GM21528 (cell line): Measurements from ENCODE around the gene PANK4.
"Not testable (repeated sequence)": the region's sequence is repeated elsewhere in the genome, so short reads cannot be mapped to it uniquely, and the experiment has no call there.

Source experiments
- ATAC-seq: cut with Tn5 transposase; IDR thresholded peaks from one replicate; pipeline ENCODE4 v1.9.1; 2021; ENCODE audit warnings: mild to moderate bottlenecking, moderate library complexity; ENCODE audit not compliant: unreplicated experiment, low FRiP score

PANK4 gene

GRCh38 chr1:2525920-2526823 lies at the start of gene PANK4:
PANK4 (minus strand) TSS chr1:2526596; CDS start chr1:2526587, 9 bp downstream.
- ATAC-seq: peak; percentile 79

- no peak for ATAC-seq
These were observed 48.0 kb upstream of the PANK4 start for GRCh38 chr1:2574350-2574749.

DNA sequence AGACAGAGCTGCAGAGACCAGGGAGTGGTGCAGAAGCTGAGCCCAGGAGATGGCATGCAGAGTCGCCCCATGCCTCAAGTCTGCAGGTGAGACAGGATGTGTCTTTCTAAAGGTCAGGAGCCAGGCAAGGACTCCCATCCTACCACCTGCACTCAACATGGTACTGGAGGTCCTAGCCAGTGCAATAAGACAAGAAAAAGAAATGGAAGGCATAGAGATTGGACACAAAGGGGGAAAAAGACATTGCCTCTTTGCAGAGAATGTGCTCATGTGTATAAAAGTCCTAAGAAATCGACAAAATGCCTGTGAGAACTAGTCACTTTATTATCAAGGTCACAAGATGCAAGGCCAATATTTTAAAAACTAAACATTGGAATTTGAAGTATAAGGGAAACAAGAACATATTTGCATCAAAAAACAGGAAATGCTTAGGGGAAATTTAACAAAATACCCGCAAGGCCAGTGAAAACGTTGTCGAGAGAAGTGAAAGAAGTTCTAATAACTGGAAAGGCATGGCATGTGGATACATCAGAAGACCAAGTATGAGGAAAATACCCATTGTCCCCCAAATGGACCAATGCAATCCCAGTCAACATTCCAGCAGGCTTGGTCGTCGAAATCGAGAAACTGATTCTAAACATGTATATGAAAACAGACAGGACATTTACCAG lies 47.0 kb upstream of the PANK4 start:
- ATAC-seq: no peak

- ATAC-seq: no peak
These were observed 45.0 kb upstream of the PANK4 start for GRCh38 chr1:2571348-2571747.

DNA sequence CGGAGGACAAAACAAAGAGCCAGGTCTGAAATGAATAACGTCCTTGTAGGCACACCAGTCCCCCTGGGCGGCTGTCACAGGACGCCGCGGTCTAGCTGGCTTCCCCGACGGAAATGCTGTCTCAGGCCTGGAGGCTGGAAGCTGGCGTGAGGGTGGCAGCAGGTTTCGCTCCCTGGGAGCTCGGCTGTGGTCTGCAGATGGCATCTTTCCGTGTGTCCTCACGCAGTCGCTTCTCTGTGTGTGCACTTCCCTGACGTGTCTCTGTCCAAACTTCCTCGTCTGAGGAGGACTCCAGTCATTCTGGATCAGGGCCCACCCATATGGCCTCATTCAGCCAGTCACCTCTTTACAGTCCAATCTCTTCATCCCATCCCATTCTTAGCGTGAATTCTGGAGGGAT lies 43.9 kb upstream of the PANK4 start:
- no peak for ATAC-seq

DNA sequence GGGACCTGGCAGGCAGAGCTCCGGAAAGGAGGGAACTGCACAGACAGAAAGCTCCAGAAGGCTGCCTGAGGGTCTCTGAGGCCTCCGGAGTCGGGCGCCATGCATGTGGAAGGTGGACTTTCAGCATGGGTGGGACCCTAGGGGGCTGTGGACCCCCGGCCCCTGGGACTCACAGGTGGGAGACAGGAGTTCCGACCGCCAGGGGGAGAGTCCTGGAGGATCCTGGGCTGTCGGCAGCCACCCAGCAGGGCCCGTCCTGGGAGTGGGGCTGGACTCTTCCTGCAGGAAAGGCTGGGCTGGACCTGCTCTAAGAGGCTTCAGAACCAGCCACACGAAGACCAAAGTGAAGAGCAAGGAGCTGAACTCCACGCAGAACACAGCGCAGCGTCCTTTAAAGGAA lies 43.3 kb upstream of the PANK4 start:
- ATAC-seq: not testable (repeated sequence)

DNA sequence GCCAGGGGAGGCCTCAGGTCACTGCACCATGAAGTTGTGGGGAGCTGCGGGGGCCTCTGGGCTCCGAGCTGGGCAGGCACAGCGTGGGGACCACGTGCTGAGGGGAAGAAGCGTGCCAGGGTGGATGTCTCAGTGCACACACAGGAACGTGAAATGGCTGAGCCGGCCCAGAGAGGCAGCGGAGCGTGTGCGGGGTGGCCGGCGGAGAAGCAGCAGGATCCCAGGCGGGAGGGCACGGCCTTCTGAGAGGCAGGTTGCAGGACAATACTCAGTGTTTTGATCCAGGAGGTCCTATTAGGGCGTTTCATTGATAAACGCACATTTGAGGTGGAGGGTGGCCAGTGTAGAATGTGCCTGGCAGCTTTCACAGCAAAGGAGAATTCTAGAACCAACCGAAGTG lies 42.7 kb upstream of the PANK4 start:
- ATAC-seq: no peak

GRCh38 chr1:2568187-2568816 lies 41.9 kb upstream of the PANK4 start:
- not testable (repeated sequence) for ATAC-seq

DNA sequence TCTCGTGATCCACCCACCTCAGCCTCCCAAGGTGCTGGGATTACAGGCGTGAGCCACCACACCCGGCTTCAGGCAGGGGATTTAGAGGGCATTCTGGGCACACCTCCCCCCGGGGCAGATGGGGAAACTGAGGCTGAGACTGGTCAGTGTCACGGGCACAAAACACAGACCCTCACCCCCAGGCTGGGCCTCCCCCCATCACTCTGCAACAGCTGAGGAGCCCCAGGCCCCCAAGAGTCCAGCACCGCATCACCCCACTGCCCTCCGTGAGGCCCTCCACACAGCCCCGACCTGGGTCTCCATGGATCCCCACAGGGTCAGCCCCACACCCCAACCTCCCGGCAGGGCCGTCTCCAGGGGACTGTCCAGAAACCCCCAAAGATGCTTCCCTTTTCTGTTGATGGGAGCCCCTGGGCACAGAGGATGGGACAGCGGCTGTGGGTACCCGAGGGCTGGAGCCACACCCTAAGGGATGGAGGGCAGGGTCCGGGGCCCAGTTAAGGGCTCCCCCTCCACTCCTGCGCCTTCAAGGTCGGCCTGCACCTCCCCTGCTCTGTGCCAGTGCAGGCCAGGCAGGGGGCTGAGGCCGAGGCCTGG lies 40.8 kb upstream of the PANK4 start:
- no peak for ATAC-seq

DNA sequence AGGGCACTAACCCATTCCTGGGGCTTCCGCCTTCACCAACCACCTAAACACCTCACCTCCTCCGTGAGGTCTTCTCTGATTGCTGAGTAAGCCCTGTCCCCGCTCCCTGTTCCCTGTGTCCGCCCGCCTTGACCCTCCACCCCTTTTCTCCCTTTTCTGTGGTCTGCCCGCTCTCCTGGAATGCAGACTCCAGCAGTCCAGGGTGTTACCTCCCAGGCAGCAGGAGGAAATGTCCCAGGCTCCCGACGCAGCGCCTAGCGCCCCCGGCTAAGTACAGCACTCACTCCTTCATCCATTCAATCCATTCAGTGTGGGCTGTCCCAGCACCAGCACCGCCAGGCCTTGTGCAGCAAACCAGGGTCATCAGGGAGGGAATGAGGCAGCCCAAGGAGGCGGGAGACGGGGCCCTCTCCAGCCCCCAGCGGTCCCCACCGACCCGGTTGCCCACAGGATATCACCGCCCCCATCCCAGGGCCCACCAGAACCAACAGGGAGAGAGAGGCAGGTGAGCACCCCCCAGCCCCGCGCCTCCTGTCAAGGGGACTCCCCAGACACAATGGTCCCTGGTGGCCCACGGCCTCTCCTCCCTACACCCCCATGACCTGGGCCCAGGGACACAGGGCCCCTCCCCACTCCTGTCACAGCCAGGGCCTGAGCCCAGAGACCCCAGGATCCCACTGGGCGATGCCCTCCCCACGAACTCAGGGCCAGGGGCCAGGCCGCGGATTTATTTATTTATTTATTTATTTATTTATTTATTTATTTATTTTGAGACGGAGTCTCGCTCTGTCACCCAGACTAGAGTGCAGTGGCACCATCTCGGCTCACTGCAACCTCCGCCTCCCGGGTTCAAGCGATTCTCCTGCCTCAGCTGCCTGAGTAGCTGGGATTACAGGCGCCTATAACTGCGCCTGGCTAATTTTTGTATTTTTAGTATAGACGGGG lies 40.0 kb upstream of the PANK4 start:
- ATAC-seq: no peak

DNA sequence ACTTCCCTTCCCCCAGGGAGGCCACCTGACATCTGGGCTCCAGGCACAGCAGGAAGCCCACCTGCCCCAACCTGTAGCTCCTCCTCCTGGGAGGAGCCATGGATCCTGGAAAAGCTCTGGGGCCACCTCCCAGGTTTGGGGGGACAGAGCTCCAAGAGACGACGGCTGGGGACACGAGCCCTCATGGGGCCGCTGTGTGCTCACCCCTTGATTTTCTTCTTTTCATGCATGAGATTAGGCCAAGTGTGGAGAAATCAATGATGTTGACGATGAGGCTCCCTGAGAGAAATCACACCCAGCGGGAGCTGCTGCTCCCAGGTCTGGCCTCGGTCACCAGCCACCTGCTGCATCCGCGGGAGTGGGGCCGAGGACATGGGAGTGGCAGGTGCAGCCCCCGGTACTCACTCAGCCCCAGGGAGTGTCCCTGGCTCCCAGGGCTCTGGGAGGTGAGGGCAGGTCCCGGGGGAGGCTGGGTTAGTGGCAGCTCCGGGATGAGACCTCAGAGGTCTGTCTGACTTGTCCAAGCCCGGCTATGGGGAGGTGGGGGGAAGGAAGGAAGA lies 38.5 kb upstream of the PANK4 start:
- no peak for ATAC-seq

DNA sequence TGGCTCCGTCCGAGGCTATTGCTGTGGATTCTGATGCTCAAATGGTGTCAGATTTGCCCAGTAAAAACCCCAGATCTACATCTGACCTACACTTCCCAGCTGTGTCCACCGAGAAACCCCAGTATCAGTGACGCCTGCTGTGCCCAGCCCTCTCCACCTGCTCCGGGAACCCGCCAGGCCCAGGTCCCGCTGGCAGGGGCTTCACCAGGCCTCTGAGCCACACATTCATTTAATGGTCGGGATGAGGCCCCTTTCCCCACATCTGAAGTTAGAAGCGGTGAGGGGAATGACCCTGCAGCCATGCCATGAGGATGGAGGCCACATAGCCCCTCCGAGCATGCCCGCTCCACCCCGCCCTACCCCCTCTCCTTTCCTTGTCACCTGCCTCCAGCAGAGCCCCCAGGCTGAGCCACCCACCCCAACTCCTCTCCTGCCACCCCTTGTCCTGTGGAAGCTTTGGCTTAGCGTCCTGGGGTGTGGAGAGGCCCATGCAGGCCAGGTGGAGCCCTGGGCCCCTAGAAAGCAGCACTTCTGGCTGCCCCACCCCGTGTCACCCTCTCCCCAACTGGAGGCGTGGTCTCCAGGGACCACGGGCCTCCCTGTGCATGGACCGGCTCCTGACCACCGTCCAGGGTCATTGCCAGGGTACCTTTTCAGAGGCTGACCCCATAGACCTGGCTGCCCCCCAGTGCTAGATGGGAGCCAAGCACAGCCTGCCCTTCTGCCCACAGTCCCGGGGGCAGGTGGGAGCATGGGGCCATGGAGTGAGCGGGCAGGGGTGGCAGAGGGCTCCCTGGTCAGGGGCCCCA lies 37.8 kb upstream of the PANK4 start:
- no peak for ATAC-seq

- no peak for ATAC-seq
These were observed 36.8 kb upstream of the PANK4 start for GRCh38 chr1:2563205-2563604.

DNA sequence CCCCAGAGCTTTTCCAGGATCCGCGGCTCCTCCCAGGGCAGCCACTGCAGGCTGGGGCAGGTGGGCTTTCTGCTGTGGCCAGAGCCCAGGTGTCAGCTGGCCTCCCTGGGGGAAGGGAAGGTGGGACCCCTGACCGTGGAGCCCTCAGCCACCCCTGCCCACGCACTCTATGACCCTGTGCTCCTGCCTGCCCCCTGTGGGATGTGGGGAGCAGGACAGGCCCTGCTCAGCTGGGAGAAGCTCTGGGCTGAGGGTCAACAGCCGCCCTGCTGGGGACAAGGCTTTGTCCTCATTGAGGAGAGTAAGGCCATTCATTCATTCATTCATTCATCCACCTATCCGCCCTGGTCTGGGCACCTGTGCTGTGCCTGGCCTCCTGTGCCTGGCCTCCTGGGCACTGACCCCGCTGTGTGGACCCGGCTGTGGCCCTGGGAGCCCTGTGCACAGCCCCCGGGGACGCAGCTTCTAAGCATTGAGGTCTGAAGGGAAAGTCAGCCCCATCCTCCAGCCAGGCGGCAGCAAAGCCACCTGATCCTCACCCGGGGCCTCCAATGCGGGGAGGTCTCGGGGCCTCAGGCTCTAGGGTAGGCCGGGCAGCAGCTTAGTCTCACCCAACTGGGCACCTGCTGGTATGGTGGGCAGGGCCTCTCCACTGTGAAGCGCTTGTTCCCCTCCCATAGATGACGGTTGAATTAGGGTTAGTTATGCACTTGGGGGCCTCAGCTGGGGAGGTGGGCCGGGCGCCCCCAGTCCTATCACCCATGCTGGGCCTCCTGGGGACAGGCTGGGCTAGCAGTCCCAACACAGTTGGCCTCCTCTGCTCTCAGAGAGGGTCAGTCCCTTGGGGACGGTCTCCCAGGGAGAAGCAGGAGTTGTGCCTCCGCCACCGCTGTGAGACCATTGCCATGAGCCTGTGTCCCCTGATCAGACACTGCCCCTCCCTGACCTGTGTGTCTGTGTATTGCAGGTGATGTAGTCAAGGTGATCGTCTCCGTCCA lies 35.8 kb upstream of the PANK4 start:
- no peak for ATAC-seq

- no peak for ATAC-seq
These were observed 35.0 kb upstream of the PANK4 start for GRCh38 chr1:2561446-2561845.

DNA sequence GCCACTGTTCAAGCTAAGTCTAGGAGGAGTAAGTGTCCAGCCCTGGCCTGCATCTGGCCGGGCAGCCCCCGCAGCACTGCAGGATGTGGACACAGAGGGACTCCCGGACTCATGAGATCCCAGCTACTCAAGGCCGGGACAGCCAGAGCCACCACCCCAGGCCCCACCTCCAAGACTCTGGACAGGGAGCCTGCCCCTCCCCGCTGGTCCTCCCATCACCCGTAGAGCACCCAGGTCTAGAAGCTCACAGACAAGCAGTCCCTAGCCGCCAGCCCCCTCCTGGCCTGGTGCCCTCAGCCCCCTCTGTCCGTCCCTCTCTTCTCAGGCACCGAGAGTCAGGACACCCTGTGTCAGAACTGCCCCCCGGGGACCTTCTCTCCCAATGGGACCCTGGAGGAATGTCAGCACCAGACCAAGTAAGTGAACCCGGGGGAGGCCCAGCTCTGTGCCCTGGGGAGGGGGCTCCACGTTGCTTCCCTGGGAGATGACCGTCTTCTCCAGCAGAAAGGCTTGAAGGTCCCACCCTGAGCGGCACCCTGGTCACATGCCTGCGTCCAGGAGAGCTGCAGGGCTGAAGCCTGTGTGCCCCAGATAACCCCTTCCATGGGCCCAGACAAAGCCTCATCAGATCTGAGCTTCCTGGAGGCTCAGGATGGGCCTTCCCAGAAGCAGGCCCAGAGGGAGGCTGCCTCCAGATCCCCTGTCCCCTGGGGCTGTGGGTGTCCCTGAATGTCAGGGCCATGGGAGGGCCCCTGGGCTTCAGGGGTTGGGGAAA lies 34.1 kb upstream of the PANK4 start:
- ATAC-seq: no peak
